ENCODE results near the gene LECT2.

LECT2 gene

GRCh38 chr5:135901633-135902032 lies 53.1 kb downstream of the LECT2 start:
- TF ChIP-seq L3MBTL2 (conservative IDR thresholded peaks at IDR 0.05) (no peak), FOXA1 (IDR thresholded peaks at IDR 0.05) (no peak), LEF1 (IDR thresholded peaks at IDR 0.05; ENCODE audit: borderline replicate concordance) (no peak), PKNOX1 (IDR thresholded peaks at IDR 0.05) (peak; percentile 62), ARNT (IDR thresholded peaks at IDR 0.05) (no peak), ZNF384 (IDR thresholded peaks at IDR 0.05) (no peak), SUZ12 (IDR thresholded peaks at IDR 0.05) (no peak)
- CTCF ChIA-PET = no interaction called here
- POLR2A ChIA-PET = interaction anchor here (1.4 kb wide), 1 partner anchor 9 kb away, joined by 4 read pairs; no protein-coding TSS in a partner anchor
- no peak for DNase-seq (ENCODE audit: extremely low spot score)

- TF ChIP-seq ARNT (IDR thresholded peaks at IDR 0.05) (no peak), ELF4 (IDR thresholded peaks at IDR 0.05) (no peak), ZNF384 (IDR thresholded peaks at IDR 0.05) (no peak), SP1 (IDR thresholded peaks at IDR 0.05) (no peak), TARDBP (IDR thresholded peaks at IDR 0.05) (no peak), HDGF (IDR thresholded peaks at IDR 0.05; ENCODE audit: borderline replicate concordance) (no peak), LEF1 (IDR thresholded peaks at IDR 0.05; ENCODE audit: borderline replicate concordance) (no peak), FOXA1 (IDR thresholded peaks at IDR 0.05) (no peak), PKNOX1 (IDR thresholded peaks at IDR 0.05) (no peak), SUZ12 (IDR thresholded peaks at IDR 0.05) (no peak), FOXM1 (IDR thresholded peaks at IDR 0.05; ENCODE audit: borderline replicate concordance) (no peak), FOXK2 (IDR thresholded peaks at IDR 0.05) (no peak), NFRKB (IDR thresholded peaks at IDR 0.05) (no peak), CTBP1 (IDR thresholded peaks at IDR 0.05; ENCODE audit: borderline replicate concordance) (no peak), L3MBTL2 (conservative IDR thresholded peaks at IDR 0.05) (no peak), BHLHE40 (IDR thresholded peaks at IDR 0.05; ENCODE audit: borderline replicate concordance) (no peak)
- CTCF ChIA-PET = no interaction called here
- DNase-seq (ENCODE audit: extremely low spot score) = no peak
- POLR2A ChIA-PET = no interaction called here
These were observed 54.5 kb downstream of the LECT2 start for GRCh38 chr5:135900276-135900675.

GRCh38 chr5:135898651-135899050 lies 56.1 kb downstream of the LECT2 start:
- ChIA-PET CTCF (no interaction called here), POLR2A (no interaction called here)
- no peak for DNase-seq (ENCODE audit: extremely low spot score)
- TF ChIP-seq SUZ12 (IDR thresholded peaks at IDR 0.05) (no peak), CTBP1 (IDR thresholded peaks at IDR 0.05; ENCODE audit: borderline replicate concordance) (no peak), ZNF384 (IDR thresholded peaks at IDR 0.05) (no peak), NFRKB (IDR thresholded peaks at IDR 0.05) (no peak), BHLHE40 (IDR thresholded peaks at IDR 0.05; ENCODE audit: borderline replicate concordance) (no peak), FOXM1 (IDR thresholded peaks at IDR 0.05; ENCODE audit: borderline replicate concordance) (no peak), ARNT (IDR thresholded peaks at IDR 0.05) (no peak), L3MBTL2 (conservative IDR thresholded peaks at IDR 0.05) (no peak), LEF1 (IDR thresholded peaks at IDR 0.05; ENCODE audit: borderline replicate concordance) (no peak)
